GM12801 (cell line): ENCODE measurements around the gene SLC7A1.

Source experiments
- TF ChIP-seq, protein P1 (sequence below): IDR thresholded peaks from one replicate; pipeline ENCODE4 v1.5.1; 2011; ENCODE audit warnings: control low read depth; ENCODE audit not compliant: insufficient read length; ENCODE audit errors: extremely low read depth

The SLC7A1 gene

DNA sequence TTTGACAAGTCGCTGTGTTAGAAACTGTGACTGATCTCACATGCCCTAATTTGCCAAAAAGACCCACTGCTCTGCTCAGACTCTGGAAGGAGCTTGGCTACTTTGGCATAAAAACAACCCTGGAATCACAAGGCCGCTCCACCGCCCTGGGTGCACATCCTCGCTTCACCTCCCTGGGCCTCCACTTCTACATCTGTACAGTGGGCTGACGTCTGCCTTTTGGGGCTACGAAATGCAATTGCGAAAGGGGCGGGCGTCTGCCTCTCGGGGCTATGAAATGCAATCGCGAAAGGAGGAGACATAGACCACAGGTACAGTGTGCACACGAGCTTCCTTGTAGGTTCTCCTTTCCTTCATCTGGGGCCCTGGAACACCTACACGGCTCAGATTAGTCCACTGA is 74.2 kb downstream of the SLC7A1 start:
- TF ChIP-seq, protein P1, sequence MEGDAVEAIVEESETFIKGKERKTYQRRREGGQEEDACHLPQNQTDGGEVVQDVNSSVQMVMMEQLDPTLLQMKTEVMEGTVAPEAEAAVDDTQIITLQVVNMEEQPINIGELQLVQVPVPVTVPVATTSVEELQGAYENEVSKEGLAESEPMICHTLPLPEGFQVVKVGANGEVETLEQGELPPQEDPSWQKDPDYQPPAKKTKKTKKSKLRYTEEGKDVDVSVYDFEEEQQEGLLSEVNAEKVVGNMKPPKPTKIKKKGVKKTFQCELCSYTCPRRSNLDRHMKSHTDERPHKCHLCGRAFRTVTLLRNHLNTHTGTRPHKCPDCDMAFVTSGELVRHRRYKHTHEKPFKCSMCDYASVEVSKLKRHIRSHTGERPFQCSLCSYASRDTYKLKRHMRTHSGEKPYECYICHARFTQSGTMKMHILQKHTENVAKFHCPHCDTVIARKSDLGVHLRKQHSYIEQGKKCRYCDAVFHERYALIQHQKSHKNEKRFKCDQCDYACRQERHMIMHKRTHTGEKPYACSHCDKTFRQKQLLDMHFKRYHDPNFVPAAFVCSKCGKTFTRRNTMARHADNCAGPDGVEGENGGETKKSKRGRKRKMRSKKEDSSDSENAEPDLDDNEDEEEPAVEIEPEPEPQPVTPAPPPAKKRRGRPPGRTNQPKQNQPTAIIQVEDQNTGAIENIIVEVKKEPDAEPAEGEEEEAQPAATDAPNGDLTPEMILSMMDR = no peak

DNA sequence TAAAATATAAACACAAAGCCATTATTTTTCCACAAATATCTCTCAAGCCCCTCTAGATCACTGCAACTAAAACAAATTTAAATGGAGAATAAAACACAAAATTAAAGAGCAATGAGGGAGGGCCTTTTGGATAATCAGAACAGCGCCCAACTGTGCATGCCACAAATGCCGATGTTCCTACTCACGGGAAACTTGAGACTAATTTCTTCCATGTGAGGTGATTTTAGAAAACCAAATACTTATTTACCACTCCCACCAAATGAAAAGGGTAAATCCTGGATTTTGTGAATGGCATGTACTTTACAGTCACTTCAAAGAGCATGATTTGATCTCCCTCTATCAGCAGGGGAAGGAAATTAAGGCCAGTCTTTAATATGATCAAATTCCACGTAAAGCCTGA is 74.8 kb downstream of the SLC7A1 start:
- TF ChIP-seq, protein P1 = no peak

DNA sequence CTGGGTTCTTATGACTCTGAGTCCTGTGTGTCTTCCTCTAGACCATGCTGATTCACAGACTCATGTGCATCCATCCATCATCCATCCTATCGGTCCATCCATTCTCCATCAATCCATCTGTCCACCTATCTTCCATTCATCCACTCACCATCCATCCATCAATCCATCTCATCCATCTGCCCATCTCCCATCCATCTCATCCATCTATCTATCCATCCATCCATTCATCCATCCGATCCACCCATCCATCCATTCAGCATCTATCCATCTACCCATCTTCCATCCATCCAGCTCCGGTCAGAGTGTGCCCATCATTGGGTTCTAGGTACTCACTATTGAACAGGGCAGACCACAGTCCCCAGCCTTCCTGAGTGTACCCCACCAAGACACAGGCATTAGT is 75.6 kb downstream of the SLC7A1 start:
- TF ChIP-seq, protein P1 = no peak

DNA sequence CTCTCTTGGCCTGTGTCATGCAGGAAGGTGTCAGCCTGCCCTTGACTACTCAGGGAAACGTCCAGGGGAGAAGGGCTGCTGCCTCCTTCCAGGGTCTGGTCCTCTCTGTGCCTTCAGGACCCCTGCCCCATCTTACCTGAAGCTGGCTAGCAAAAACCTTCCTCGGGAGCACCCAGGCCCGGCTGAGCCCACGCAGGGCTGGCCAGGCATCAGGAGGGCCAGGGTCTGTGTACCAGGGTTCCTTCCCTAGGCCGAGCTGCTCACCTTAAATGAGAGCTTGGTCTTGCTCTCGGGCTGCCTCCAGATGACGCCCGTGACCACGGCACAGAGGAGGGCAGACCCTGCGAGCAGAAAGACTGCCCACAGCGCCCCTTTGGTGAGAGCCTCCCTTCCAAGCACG is 78.6 kb downstream of the SLC7A1 start:
- TF ChIP-seq, protein P1 = no peak

DNA sequence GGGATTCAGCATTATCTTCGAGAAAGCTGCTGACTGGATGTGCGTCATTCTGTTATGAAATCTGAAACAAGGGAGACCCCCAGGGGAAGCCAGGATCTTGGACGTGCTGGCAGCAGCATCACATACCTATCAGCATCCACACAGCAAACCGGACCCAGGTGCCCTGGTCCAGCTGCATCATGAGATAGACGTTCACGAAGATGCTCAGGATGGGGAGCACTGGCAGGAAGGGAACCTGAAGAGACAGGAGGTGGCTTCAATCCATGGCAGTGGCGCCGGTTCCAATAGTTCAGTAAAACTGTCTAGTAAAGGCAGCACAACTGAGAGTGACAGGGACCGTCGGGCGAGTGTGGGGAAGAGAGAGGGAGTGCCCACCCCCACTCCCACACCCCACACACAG is 79.5 kb downstream of the SLC7A1 start:
- TF ChIP-seq, protein P1 = no peak

DNA sequence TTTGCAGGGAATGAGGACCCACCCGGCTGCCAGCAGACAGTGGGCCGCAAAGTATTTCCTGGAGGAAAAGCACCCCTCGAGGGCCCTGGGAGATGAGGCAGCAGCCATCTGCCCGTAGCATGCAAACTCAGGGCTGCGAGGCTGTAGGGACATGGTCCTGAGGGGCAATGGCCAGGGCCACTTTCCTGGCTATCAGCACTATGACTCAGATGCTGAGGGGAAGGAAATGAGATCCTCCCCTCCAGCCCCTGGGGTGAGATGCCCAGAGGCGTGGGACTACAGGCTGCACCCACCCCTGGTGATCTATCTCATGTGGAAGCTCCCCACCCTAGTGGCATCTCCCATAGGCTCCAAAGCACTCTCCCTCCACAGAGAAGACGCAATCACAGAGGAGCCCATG is 80.1 kb downstream of the SLC7A1 start:
- TF ChIP-seq, protein P1 = no peak

DNA sequence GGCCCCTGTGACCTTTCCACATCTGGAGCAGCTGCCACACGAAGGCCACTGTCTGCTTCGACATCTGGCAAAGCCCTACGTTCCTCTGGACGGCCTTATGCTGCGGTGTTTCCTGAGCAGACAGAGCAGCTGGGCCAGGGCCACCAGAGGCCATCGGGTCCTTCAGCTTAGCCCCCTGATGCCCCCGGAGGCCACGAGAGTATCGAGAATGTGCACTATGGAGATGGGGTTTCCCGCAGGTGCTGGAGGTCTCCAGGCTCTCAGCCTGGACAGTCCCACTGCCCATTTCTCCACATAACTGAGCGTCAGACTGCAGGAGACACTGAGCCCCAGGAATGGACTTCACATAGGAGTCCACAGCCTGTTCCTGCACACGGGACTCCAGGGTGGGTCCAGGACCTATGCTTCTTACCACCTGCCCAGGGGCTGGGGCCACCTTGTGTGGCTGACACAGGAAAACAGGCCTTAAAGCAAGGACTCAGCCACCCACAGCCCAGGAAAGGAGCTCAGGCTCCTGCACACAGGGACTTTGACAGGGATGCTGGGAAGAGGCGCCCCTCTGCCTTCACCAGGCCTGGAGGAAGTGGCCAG is 80.7 kb downstream of the SLC7A1 start:
- TF ChIP-seq, protein P1 = no peak
